Tibial artery (tissue), 4 donors: ENCODE results near the gene CEBPZOS.

ENCODE experiments used
- DNase-seq, 2 donors: peaks; one replicate each; pipeline ENCODE4 v3.0.0-alpha.2; 2019
- H3K27ac ChIP-seq, 2 donors: fragments of 200-600 bp; sonication (generic) in 1 of 2; 1 replicate in 1 of 2; 2 replicates in 1 of 2; pipeline ENCODE4 v1.5.1; 2018 to 2019; ENCODE audit warnings: mild to moderate bottlenecking in 1 of 2
- H3K27me3 ChIP-seq, 2 donors: fragments of 200-600 bp; sonication (generic) in 1 of 2; one replicate each; pipeline versions ENCODE4 v1.5.1 to v1.6.0; 2016 to 2019
- H3K36me3 ChIP-seq, 3 donors: fragments of 200-600 bp; sonication (generic) in 2 of 3; one replicate each; pipeline ENCODE4 v1.5.1; 2016 to 2019; ENCODE audit warnings: mild to moderate bottlenecking in 2 of 3
- H3K4me1 ChIP-seq, 4 donors: fragments of 200-600 bp; sonication (generic) in 2 of 4; 1 replicate in 3 of 4; 2 replicates in 1 of 4; pipeline ENCODE4 v1.5.1; 2016 to 2019
- H3K4me3 ChIP-seq, 2 donors: fragments of 200-600 bp; sonication (generic) in 1 of 2; 1 replicate in 1 of 2; 2 replicates in 1 of 2; pipeline ENCODE4 v1.5.1; 2018 to 2019; ENCODE audit warnings: mild to moderate bottlenecking in 2 of 2
- H3K9me3 ChIP-seq, 3 donors: fragments of 200-600 bp; sonication (generic) in 1 of 3; one replicate each; pipeline ENCODE4 v1.5.1; 2016 to 2019
- CTCF ChIP-seq, 2 experiments: fragments of 200-600 bp in 1 of 2; fragments of 450-650 bp in 1 of 2; IDR thresholded peaks; one replicate each; pipeline ENCODE4 v1.5.1; 2017 to 2019; ENCODE audit warnings: antibody characterized with exemption in 2 of 2, mild to moderate bottlenecking in 1 of 2, moderate library complexity in 1 of 2
- intact Hi-C: fragments of 100-400 bp; cut with DNase I; formaldehyde crosslinking; loops from one replicate; pipeline ENCODE4 v1.15.0; 2023; ENCODE audit warnings: low total_unique reads

CEBPZOS gene

GRCh38 chr2:37156071-37156856 is 40.0 kb upstream of the CEBPZOS start:
- H3K4me1 ChIP-seq, result peaks cover 0 to 26% (median 19%) of the 10 kb centered on the region in 4 donors
- no peaks in the 10 kb centered on the region for H3K9me3 ChIP-seq
- TF ChIP-seq CTCF (IDR thresholded peaks at IDR 0.05), result no peak
- no peaks in the 10 kb centered on the region for H3K27me3 ChIP-seq
- intact Hi-C loops, result no loop called here
- peak; percentile 60 to 73 for DNase-seq
- H3K27ac ChIP-seq, result peak overlapping the region; percentile 85 to 91
- peak overlapping the region; percentile 89 to 96 for H3K4me3 ChIP-seq
- H3K36me3 ChIP-seq, result no peaks in the 10 kb centered on the region

GRCh38 chr2:37156857-37157714 is 39.2 kb upstream of the CEBPZOS start, which contains the start of gene EIF2AK2:
Gene EIF2AK2, minus strand, starts transcription at chr2:37156980. Its CDS starts 9,174 bp downstream, at chr2:37147806.
- H3K27ac ChIP-seq, result peak within 1 kb of the TSS; percentile 85 to 91
- no peaks in the 10 kb centered on the region for H3K36me3 ChIP-seq
- intact Hi-C loops, result no loop called here
- no peaks in the 10 kb centered on the region for H3K9me3 ChIP-seq
- peak within 1 kb of the TSS; percentile 89 to 96 for H3K4me3 ChIP-seq
- peaks cover 0 to 26% (median 19%) of the 10 kb centered on the region in 4 donors for H3K4me1 ChIP-seq
- no peak for TF ChIP-seq CTCF (IDR thresholded peaks at IDR 0.05)
- peak; percentile 86 to 92 for DNase-seq
- no peaks in the 10 kb centered on the region for H3K27me3 ChIP-seq

GRCh38 chr2:37164757-37165156 is 31.5 kb upstream of the CEBPZOS start:
- peaks cover 0 to 19% (median 0%) of the 10 kb centered on the region in 3 donors for H3K9me3 ChIP-seq
- H3K36me3 ChIP-seq, result no peaks in the 10 kb centered on the region
- DNase-seq, result no peak
- no peaks in the 10 kb centered on the region for H3K27me3 ChIP-seq
- no peak overlapping the region for H3K27ac ChIP-seq
- no peaks in the 10 kb centered on the region for H3K4me1 ChIP-seq
- H3K4me3 ChIP-seq, result no peak overlapping the region
- no peak for TF ChIP-seq CTCF (IDR thresholded peaks at IDR 0.05)
- intact Hi-C loops, result no loop called here

DNA sequence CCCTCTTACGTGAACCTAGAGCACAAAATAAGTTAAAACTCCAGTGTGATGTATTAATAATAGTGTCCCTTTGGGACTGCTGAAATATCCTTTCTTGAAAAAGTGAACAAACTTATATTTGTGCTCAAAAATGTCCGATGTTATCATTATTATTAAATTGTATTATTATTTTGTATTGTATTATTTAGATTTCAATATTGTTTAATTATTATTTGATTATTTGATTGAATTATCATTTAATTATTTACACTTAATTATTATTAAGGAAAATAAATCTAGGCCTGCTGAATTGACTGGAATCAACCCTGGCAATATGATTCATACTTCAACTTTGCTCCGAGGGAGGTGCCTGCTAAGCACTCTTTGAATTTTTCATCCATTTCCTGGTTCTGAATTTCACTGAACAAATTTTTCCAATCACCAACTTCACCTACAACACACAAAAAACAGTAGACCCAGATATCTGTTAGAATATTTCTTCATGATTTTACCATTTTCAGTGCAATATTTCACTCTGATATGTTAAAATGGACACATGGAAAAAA is 28.6 kb upstream of the CEBPZOS start:
- Histone ChIP-seq H3K27me3 (no peaks in the 10 kb centered on the region), H3K36me3 (no peaks in the 10 kb centered on the region), H3K9me3 (peaks cover 0 to 19% (median 0%) of the 10 kb centered on the region in 3 donors), H3K4me1 (no peaks in the 10 kb centered on the region), H3K27ac (no peak overlapping the region), H3K4me3 (no peak overlapping the region)
- intact Hi-C loops, result no loop called here
- no peak for DNase-seq
- no peak for TF ChIP-seq CTCF (IDR thresholded peaks at IDR 0.05)

DNA sequence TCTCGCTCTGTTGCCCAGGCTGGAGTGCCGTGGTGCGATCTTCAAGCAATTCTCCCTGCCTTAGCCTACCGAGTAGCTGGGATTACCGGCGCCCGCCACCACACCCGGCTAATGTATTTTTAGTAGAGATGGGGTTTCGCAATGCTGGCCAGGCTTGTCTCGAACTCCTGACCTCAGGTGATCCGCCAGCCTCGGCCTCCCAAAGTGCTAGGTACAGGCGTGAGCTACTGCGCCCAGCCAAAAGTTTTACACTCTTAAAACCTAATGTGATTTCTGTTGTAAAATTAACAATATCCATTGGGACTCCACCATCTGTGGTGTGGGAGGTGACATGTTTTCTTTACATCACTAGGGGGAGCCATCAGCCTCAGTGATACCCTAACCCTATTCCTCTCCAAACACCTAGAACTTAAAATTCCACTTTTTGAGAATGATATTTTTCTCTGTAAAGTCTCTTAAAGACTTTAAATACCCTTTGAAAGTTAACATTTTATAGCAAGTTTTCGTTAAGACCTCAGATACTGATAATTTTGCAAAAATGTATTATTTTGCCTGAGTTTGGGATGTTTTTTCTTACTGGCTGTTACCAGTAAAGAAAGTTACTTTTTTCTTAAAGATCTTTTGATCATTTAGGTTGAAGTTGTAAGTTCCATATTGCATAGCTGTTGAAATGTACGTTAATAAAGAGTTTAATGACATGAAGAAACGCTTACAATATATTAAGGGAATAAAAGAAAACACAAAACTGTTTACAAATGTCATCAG is 27.9 kb upstream of the CEBPZOS start:
- Histone ChIP-seq H3K27ac (no peak overlapping the region), H3K9me3 (peaks cover 0 to 18% (median 0%) of the 10 kb centered on the region in 3 donors), H3K27me3 (no peaks in the 10 kb centered on the region), H3K36me3 (no peaks in the 10 kb centered on the region), H3K4me3 (no peak overlapping the region), H3K4me1 (no peaks in the 10 kb centered on the region)
- no peak for DNase-seq
- intact Hi-C loops, result no loop called here
- TF ChIP-seq CTCF (IDR thresholded peaks at IDR 0.05), result peak; percentile 41 to 50
